ENCODE results near the gene BTN3A1. TPM values are rescaled to one million over a fixed set of nuclear protein-coding genes. Genes with fewer than 3 reads are reported as not detected.

BTN3A1 gene
- total and polyA plus RNA-seq, 2 of the 8 experiments (the other 6 are each of a cell fraction or from before 2014, with no cell fraction given) = 4.7 to 5.6 TPM

DNA sequence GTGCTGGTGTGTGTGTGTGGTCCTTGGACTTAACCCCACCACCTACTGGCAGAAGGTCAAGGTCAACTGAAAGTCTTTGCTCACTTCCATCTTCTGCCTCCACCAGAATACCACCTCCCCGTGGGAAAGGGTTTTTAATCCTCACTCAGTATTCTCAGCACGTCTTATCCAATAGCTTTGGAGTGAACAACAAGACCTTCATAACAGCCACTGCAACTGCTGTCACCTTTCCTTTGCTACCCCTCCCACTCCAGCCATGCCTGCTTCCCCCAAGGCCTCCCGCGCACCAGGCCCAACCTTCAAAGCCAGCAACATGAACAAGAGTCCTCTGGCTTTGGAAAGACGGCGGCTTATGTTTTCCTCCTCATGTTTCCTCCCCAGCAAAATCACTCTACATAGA is 20.0 kb upstream of the BTN3A1 start:
- Histone ChIP-seq H3K4me3 (ENCODE audit: extremely low read depth in 1 of 4, insufficient read depth in 2 of 4, low read depth in 3 of 4, low read length in 4 of 4) (no peak overlapping the region), H3K23me2 (ENCODE audit: low read depth, low read length) (no peaks in the 10 kb centered on the region; the same call in 1 of the 2 replicates), H3K4me1 (replicated peaks in 1 of 4; ENCODE audit: control insufficient read depth in 3 of 4, insufficient read depth in 4 of 4, low read length in 3 of 4) (peaks cover 0 to 5% (median 3%) of the 10 kb centered on the region in 4 experiments; a peak in 6 of 7 replicates), H2BK15ac (ENCODE audit: low read length) (no peak overlapping the region), H2AK5ac (ENCODE audit: low read depth, low read length) (no peak overlapping the region), H3K27me3 (replicated peaks in 1 of 4; ENCODE audit: control insufficient read depth in 3 of 4, extremely low read depth in 1 of 4, insufficient read depth in 3 of 4, low read length in 3 of 4) (no peaks in the 10 kb centered on the region), H3K27ac (ENCODE audit: low read depth, low read length) (no peak overlapping the region), H3K9ac (replicated peaks in 1 of 4; ENCODE audit: extremely low read depth in 1 of 4, low read depth in 3 of 4, low read length in 3 of 4) (no peak overlapping the region), H4K20me1 (replicated peaks in 1 of 2; ENCODE audit: control insufficient read depth in 1 of 2, insufficient read depth in 2 of 2, low read length in 2 of 2) (no peaks in the 10 kb centered on the region), H2BK20ac (ENCODE audit: low read length) (no peak overlapping the region), H4K91ac (replicated peaks; ENCODE audit: insufficient read length, low read length) (no peak overlapping the region), H3K79me1 (ENCODE audit: low read depth, low read length) (no peaks in the 10 kb centered on the region; the same call in 1 of the 2 replicates), H3K79me2 (ENCODE audit: control insufficient read depth in 1 of 2, insufficient read depth in 2 of 2, low read length in 2 of 2) (no peaks in the 10 kb centered on the region), H4K8ac (ENCODE audit: extremely low read depth, insufficient read depth, low read length) (no peak overlapping the region; the same call in 1 of the 2 replicates), H3K14ac (ENCODE audit: insufficient read length) (no peak overlapping the region), H4K5ac (ENCODE audit: insufficient read length, low read depth, low read length) (no peak overlapping the region), H2AFZ (ENCODE audit: low read length) (no peak overlapping the region), H3K4ac (replicated peaks; ENCODE audit: insufficient read length, low read depth, low read length) (no peak overlapping the region), H3K36me3 (ENCODE audit: control insufficient read depth in 2 of 4, insufficient read depth in 4 of 4, low read length in 3 of 4) (no peaks in the 10 kb centered on the region; a peak in 1 of 8 replicates), H3K18ac (ENCODE audit: extremely low read depth, low read length) (no peak overlapping the region), H3K23ac (ENCODE audit: insufficient read length) (no peak overlapping the region), H2BK12ac (ENCODE audit: low read depth, low read length) (no peak overlapping the region), H2BK120ac (replicated peaks; ENCODE audit: low read depth, low read length) (no peak overlapping the region), H3K56ac (replicated peaks; ENCODE audit: insufficient read length, low read depth, low read length) (no peak overlapping the region), H2BK5ac (ENCODE audit: low read depth, low read length) (no peak overlapping the region), H3K4me2 (ENCODE audit: insufficient read depth in 1 of 2, low read depth in 2 of 2, low read length in 2 of 2) (no peak overlapping the region; a peak in 1 of 4 replicates), H3K9me3 (ENCODE audit: insufficient read depth in 2 of 2, low read depth in 1 of 2, low read length in 1 of 2) (no peaks in the 10 kb centered on the region)
- CTCF ChIA-PET (ENCODE audit: partially characterized antibody) = no interaction called here
- 92% methylated on average over 4 of the region's 6 CpGs; no CpG with 5 or more reads in 1 of the 2 experiments for WGBS, 2 experiments (ENCODE audit: extremely low coverage in 1 of 2, insufficient coverage in 1 of 2, insufficient read length in 1 of 2, insufficient replicate concordance in 2 of 2, low coverage in 1 of 2, low lambda C conversion rate in 2 of 2, missing lambda C conversion rate in 1 of 2)
- DNase-seq (ENCODE audit: low read depth in 1 of 2, low spot score in 2 of 2) (no peak), FAIRE-seq (no peak)
- POLR2A ChIA-PET (ENCODE audit: partially characterized antibody) = interaction anchor here (1.2 kb wide), 1 partner anchor 22 kb away, joined by 3 read pairs; no protein-coding TSS in a partner anchor
- TF ChIP-seq TEAD4 (IDR thresholded peaks at IDR 0.05; ENCODE audit: low read depth, low read length) (no peak), CHD1 (IDR thresholded peaks at IDR 0.05; ENCODE audit: low read depth, low read length) (no peak), MAX (IDR thresholded peaks at IDR 0.05) (no peak), PHF8 (conservative IDR thresholded peaks at IDR 0.05; ENCODE audit: low read depth, low read length) (no peak), USF2 (IDR thresholded peaks at IDR 0.05; ENCODE audit: low read length) (no peak), CTBP2 (IDR thresholded peaks at IDR 0.05; ENCODE audit: borderline replicate concordance, insufficient read depth, insufficient read length, low read length) (no peak), ATF2 (IDR thresholded peaks at IDR 0.05; ENCODE audit: low read length) (no peak), MAFK (IDR thresholded peaks at IDR 0.05; ENCODE audit: low read depth, low read length) (no peak)

All from H1 (cell line).